ENCODE measurements around the gene TNXB.
"Not testable (repeated sequence)": the region's sequence is repeated elsewhere in the genome, so short reads cannot be mapped to it uniquely, and the experiment has no call there.

Gene TNXB

DNA sequence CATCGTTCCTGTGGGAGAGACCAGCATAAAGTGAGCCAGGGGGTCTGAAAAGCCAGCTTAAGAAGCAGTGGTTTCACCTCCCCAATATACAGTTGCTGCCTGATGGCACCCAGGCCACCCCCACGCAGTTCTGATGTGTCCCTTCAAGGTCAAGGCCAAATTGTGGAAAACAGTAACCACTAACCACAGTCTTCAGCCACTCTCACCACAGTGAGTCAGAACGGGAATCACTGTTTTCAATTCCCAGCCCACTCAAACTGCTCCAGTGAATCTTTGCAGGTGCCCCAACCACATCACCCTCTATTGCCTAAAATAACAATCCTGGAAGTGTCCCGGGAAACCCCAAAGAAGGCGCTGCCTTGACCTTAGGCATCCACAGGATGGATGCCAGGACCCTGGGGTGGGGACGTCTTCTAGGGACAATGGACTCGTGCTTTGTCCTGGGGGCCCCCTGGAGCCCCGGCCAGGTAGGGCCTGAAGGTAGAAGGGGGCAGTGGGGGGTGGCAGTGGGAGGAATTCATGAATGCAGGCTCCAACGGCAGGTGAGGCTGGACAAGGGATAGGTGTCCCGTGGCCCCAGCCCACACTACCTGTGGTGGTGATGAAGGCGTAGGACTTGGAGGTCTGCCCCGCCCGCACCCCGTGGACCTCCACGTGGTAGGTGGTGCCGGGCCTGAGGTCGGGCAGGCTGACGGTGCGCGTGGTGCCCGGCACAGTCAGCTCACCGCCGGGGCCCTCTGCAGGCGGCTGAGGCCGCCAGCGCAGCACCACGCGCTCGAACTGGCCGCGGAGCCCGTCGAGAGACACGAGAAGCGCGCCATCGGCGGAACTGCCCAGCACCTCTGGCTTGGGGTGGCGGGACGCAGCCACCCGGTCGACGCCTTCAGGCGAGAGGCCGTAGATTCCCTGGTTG, 22.2 kb downstream of the TNXB start:
- no peak for DNase-seq (ENCODE audit: low spot score)

DNA sequence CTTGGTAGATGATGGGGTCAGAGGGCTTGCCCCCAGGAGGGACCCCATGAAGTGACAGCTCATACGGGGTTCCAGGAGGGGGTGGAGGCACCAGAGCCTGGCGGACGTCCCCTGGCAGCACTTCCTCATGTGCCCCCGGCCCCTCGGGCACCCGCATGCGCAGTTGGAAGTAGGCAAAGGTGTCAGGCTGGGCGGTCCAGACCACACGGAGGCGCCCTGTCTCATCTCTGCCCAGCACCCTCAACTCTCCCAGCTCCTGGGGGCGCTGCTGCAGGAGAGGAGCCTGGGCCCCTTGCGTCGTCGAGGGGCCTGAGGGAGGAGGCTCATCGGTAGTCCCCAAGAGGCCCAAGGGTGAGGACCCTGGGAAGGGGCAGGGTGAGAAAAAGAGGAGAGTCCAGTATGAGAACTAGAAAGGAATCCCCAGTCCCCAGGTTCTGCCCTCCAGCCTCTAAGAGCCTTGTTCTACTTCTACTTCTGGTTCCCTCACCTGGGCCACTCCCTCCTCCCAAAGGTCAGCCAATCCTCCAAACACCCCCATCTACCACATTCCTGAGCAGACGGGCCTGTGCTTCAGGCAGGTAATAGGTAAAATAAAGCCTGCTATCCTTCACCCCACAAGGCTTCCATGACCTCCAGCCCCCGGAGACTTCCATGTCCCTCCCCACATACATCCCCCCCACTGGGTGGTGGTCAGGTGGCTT, 23.2 kb downstream of the TNXB start:
- DNase-seq (ENCODE audit: low spot score), result no peak

DNA sequence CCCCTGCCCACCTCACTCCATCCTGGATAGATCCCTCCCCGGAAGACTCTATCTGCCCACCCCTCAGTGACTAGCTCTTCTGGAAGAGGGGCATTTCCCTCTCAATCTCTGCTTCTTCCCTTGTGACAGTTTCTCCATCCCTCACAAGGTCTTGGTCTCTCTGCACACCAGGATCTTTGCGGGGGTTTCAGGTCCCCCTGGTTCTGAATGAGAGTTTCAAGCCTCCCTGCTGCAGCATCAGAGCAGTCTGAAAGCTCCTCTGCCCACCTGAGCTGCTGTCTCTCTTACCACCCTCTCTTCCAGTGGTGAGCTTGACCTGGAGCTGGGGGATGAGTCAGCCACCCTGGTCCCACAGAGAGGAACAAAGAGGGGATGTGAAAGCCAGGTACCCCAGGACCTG, 24.4 kb downstream of the TNXB start:
- no peak for DNase-seq (ENCODE audit: low spot score)

DNA sequence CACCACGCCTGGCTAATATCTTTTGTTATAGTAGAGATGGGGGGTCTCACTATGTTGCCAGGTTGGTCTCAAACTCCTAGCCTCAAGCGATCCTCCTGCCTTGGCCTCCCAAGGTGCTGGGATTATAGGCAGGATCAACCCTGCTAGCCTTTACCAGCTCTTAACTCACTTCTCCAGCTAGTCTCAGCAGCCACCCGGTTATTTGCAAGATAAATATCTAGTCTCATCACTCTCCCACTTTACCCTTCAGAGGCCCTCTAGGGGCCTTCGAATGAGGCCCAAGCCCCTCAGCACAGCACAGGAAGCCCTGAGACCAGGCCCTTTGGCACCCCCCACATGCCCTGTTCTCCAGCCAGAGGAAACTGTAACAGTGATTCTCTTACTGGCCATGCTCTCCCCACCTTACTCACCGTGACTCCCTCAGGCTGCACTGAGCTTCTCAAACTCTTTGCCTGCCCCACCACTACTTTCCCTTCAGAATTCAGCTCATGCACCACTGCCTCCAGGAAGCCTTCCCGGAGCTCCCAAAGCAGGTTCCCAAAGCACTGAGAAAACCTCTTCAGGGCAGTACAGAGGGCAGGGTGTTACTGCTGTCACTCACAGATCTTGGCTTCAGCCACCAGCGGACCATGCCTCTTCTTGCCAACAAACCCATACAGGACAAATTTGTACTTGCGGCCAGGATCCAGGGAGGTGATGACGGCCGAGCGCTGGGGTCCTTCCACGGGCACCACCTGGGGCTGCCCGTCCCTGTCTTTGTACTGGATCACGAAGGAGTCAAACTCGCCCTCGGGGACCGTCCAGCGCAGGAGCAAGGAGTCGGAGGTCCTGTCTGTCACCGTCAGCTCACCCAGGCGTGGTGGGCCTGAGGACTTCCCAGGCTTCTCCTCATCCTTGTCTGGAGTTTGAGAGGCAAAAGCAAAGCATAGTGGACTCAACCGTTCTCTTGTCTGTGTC, 25.0 kb downstream of the TNXB start:
- no peak for DNase-seq (ENCODE audit: low spot score)

DNA sequence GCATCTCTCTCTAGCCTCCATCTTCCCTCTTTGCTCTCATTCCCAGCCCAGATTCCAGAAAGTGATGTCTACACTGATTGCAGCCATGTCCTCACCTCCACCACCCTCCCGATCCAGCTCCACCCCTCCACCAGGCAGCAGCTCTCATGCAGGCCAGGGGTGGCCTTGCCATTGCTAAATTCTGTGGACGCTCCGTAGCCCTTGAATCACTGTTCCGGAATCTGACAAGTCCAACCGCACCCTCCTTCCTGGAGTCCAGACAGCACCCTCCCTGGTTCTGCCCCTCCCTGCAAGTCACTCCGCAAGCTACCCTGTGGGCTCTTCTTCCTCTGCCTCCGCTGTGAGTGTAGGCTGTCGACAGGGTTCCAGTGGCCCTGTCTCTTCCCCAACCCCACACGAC, 26.2 kb downstream of the TNXB start:
- DNase-seq (ENCODE audit: low spot score), result no peak

DNA sequence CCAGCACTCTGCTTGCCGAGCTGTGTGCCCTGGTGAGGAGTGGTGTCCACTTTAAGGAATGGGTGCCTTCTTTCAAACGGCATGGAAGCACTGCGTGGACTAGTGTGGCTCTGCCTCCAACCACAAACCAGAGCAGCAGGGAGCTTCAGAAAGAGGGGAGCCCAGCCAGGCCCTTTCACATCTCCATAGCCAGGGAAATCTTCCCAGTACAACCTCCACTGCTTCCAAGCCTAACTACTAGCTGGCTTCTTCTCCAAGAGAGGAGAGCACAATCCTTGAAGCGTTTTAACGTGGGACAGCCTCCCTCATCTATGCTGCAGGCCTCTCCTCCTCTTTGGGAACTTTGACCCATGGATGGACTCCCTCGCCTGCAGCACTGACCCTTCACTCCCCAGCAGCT, 26.7 kb downstream of the TNXB start:
- no peak for DNase-seq (ENCODE audit: low spot score)

DNA sequence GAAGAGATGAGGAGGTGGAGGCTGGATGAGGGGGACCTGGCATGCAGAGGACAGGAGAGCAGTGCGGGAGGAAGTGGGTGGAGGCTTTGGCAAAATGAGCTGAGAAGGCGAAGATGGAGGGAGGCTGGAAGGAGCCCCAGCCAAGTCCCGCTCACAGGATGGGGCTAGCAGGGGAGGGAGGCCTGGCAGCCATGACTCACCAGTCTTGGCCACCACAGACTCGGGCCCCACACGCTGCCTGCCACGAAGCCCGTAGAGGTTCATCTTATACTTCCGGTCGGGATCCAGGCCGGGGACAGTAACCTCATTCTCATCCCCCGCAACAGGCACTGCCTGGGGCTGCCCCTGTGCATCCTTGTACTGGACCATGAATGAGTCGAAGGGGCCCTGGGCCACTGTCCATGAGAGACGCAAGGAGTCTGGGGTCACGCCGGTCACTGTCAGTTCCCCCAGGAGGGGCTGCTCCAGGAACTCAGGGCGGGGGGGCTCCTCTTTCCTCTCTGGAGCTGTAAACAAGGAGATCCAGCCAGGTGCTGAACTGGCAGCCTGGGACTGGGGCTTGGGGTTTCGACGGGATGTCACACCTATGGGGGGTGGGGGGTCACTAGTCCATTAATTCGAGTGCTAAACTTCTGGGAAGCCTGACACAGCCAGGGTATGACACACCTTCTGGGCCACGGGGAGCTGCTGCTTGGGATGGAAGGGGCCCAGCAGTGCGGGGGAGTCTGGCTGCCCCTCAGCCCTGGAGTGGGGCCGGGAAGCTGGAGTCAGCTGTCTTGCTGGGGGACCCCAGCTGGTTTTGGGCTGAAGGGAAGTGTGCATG, 27.8 kb downstream of the TNXB start:
- DNase-seq (ENCODE audit: low spot score), result no peak

DNA sequence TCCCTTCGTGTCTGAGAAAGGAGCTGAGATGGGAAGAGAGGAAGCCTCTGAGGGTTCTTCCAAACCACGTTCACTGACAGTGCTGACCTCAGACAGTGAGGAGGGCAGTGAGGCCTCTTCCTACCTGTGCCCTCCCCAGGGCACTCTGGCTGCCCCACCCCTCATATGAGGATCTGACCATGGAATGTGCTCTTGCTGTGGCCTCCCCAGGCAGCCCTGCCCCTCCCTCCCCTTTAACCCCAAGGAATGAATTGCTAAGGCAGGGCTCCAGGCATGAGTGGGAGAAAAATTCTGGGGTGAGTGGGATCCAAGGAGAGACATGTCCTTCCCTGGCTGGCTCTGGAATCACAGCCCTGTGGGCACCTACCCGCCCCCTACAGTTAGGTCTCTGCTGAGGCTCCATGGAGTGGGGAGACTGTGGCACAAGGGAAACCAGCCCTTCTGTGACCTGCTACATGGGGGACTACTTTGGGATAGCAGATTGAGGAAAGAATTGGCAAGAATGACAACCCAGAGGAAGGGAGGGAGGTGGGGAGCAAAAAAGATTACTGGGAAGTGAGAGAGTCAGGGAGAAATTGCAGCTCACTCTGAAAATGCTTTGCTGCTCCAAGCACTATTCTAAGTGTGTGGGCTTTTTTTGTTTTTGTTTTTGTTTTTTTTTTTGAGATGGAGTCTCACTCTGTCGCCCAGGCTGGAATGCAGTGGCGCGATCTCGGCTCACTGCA, 29.4 kb downstream of the TNXB start:
- no peak for DNase-seq (ENCODE audit: low spot score)

DNA sequence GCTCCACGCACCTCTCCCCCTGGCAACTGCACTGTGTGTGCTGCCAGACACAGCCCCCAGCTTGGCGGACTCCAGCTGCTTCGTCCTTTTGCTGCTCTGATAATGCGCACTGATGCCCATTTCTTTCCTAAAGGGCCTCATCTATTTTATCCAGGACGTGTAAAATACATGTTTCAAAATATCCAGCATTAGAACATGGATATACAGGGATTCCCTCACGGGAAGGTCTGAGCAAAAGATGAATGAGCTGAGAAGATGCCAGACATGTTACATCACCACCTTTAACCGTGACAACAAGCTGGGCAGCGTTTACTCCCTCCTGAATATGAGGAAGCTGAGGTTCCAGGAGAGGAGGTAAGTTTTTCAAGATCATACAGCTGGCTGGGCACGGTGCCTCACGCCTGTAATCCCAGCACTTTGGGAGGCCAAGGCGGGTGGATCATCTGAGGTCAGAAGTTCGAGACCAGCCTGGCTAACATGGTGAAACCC, 32.8 kb downstream of the TNXB start:
- DNase-seq (ENCODE audit: low spot score), result no peak

DNA sequence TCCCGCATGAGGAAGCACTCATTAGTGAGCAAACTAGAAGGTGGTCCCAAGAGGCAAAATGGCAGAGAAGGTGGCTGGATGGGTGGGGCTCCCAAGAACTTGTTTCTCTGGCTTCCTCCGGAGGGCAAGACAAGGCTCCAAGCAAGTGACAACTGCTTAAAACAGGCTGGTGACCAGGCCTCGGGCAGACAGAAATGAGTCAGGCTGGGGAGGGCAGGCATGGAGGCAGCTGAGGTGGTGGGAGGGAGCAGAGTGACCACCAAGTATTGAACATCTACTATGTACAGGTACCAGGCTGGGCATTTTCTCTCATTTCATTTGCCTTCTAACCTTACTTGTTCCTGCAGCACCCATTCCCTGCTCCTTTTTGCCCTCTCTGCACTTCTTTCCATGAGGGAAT, 33.4 kb downstream of the TNXB start:
- no peak for DNase-seq (ENCODE audit: low spot score)

DNA sequence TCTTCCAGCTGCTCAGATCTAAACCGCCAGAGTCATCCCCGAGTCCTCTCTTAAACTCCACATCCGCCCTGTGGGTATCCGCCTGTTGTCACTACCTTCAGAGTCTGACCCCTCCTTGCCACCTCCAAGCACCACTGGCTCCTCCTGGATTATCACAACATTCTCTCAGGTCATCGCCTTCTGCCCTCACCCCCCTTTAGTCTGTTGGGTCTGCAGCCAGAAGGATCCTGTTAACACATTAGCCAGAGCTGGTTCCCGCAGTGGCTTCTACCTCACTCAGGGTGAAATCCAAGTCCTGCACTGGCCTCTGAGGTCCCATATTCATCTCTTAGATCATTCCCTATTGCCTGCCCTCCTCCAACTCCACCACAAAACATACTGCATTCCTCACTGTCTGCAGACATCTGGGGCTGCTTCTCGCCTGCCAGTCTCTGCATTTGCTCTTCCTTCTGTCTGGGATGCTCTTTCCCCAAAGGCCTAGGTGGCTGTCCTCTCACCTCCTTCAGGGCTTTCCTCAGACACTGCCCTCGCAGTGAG, 34.1 kb downstream of the TNXB start:
- no peak for DNase-seq (ENCODE audit: low spot score)

DNA sequence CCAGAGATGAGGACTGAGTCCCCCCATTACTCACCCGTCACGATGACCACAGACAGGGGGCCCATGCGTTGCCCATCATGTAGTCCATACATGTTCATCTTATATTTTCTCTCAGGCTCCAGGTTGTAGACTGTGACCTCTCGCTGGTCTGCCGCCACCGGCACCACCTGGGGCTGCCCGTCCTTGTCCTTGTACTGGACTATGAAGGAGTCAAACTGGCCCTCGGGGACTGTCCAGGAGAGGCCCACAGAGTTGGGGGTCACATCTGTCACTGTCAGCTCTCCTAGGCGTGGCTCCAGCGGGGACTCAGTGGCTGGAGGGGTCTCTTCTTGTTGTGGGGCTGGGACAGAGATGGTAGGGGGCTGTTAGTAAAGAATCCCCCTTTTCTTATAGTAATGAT, 35.5 kb downstream of the TNXB start:
- no peak for DNase-seq (ENCODE audit: low spot score)

DNA sequence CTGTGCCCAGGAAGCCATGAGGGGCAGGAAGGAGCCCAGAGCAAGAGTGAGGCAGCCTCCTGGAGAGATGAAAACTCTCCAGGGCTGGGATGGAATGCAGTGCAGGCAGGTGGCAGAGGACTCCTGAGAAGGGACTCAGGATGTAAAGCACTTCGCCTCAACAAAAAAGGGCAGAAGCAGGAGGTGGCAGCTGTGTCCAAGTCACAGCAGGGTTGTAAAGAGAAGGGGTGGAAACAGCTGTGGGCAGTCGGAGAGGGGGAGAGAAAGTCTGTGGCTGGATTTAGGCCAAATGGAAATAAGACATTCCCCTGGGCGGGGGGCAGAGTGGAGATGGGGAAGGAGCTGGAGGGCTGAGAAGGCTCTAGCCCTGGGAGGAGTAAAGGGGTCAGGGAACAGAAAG, 36.0 kb downstream of the TNXB start:
- DNase-seq (ENCODE audit: low spot score), result no peak

DNA sequence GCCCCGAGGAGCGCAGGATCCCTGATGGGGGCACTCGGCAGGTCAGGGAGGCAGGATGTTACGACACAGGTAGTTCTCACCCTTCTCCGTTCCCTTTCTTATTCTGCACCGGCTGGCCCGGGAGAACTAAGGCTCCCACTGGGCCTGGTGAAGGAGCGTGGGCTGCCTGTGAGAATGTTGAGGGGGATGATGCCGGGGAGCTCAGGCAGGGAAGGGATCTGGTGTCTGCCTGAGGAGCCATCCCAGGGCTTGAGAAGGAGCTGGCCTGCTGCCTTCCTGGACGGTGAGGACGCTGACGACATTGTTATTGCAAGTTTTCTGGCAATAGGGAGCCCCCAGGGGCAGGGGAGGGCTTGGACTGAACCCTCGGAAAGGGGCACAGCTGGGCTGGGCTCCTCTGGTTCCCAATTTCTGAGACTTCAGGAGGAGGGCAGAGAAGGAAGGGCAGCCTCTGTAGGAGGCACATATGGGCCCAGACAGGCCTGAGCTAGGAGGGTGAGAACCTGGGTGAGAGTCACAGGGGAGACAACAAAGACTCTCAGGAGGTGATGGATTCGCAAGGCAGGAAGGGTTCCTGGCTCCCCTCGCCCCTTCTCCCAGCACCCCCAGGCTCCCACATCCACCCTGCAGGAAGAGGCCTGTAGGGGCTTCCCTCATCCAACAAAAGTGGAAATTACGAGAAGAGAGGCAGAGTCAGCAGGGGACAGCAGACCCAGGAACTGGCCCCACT, 38.2 kb downstream of the TNXB start:
- DNase-seq (ENCODE audit: low spot score), result no peak

DNA sequence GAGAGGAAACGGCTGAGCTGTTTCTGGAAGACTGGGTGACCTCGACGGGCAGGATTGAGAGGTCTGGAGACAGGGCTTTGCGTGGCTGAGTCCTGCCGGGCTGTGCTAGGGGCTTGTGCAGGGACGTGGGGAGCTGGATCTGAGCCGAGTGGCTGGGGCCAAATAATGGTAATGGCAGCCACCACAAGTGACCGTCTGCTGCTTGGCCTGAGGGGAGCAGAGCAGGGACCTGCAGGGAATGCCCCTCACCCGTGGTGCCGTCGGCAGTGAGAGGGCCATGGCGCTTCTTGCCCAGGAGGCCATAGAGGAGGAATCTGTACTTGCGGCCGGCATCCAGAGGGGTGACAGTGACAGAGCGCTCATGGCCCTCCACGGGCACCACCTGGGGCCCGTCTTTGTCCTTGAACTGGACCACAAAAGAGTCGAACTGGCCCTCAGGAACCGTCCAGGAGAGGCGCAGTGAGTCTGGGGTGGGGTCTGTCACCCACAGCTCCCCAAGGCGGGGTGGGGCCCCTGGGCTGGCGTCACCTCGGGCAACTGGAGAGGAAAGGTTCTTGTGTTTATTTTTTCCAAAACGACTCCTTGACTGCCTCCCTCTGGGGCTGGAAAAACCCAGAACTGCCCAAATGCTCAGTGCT, 39.1 kb downstream of the TNXB start:
- DNase-seq (ENCODE audit: low spot score), result no peak

DNA sequence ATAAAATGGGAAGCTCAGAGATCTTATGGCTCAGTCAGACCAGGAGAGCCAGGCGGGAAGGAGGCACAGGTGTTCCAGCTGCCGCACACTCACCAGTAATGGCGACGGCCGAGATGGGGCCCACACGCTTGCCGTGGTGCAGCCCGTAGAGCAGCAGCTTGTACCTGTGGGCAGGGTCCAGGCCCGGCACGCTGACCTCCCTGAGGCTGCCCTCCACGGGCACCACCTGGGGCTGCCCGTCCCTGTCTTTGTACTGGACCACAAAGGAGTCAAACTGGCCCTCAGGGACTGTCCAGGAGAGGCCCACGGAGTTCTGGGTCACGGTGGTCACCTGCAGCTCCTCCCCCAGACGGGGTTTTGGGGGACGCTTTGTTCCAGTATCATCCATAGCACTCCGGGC, 39.7 kb downstream of the TNXB start:
- no peak for DNase-seq (ENCODE audit: low spot score)

DNA sequence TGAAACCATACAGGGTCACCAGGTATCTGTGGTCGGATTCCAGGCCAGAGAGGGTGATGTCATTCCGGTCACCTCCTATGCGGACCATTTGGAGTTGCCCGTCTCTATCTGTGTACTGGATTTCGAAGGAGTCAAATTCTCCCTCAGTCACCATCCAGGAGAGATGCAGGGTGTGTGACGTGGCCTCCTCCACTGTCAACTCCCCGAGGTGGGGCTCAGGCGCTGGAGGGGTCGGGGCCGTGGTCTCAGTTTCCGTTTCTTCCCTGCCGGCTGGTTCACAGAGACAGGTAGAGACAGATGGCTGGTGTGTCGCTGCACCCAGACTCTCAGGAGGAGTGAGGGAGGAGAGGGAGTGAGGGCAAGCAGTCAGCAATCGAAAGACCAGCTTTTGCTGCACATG, 40.3 kb downstream of the TNXB start:
- DNase-seq (ENCODE audit: low spot score), result no peak

DNA sequence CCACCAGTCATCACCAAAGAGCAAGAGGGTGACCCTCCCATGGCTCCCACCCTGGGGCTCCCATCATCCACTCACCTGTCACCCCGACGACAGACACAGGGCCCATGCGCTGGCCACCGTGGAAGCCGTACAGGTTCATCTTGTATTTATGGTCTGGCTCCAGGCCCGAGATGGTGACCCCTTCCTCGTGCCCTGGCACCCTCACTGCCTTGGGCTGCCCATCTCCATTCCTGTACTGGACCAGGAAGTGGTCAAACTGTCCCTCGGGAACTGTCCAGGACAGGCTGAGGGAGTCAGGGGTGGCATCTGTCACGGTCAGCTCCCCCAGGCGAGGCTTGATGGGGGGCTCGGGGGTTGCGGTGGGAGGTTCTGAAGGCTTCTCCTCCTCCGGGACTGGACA, 40.8 kb downstream of the TNXB start:
- not testable (repeated sequence) for DNase-seq (ENCODE audit: low spot score)

DNA sequence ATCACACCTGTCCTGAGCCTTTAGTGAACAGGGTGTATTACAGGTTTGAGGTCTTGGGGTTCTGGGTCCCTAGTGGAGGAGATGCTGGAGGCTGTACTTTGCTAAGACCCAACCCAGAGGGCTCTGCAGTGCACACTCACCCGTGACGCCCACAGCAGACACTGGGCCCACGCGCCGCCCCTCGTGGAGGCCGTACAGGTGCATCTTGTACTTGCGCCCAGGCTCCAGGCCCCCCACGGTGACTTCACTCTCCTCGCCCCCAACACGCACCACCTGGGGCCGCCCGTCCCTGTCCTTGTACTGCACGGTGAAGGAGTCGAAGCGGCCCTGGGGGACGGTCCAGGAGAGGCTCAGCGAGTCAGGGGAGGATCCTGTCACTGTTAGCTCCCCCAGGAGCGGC, 41.6 kb downstream of the TNXB start:
- not testable (repeated sequence) for DNase-seq (ENCODE audit: low spot score)

All from CD4-positive, alpha-beta T cell treated with Interleukin-15 for 4 hours (primary cell).